Epithelial cell of proximal tubule (primary cell): Measurements from ENCODE around the gene DGCR6. TPM values are rescaled to one million over a fixed set of nuclear protein-coding genes. Genes with fewer than 3 reads are reported as not detected.
"Not testable (repeated sequence)": the region's sequence is repeated elsewhere in the genome, so short reads cannot be mapped to it uniquely, and the experiment has no call there.

Source experiments
- DNase-seq: peaks from one replicate; pipeline ENCODE4 v3.0.0-alpha.2; 2011; ENCODE audit warnings: low read depth
- H3K4me3 ChIP-seq: 2 replicates; pipeline ENCODE4 v1.5.1; 2011; ENCODE audit warnings: low read depth, mild to moderate bottlenecking, low read length
- total RNA-seq: library from RNA; depleted of rRNA; stranded (reverse); fragments of >200 nt; gene quantifications from 2 replicates; pipeline ENCODE4 v1.2.3, GENCODE V29; 2015
- TF ChIP-seq, protein P1 (sequence below): conservative IDR thresholded peaks from 2 replicates; pipeline ENCODE4 v1.5.1; 2012; ENCODE audit warnings: low read depth, mild to moderate bottlenecking, low read length

DGCR6 gene
- 1.1 and 2.8 TPM in 2 replicates for total RNA-seq

DNA sequence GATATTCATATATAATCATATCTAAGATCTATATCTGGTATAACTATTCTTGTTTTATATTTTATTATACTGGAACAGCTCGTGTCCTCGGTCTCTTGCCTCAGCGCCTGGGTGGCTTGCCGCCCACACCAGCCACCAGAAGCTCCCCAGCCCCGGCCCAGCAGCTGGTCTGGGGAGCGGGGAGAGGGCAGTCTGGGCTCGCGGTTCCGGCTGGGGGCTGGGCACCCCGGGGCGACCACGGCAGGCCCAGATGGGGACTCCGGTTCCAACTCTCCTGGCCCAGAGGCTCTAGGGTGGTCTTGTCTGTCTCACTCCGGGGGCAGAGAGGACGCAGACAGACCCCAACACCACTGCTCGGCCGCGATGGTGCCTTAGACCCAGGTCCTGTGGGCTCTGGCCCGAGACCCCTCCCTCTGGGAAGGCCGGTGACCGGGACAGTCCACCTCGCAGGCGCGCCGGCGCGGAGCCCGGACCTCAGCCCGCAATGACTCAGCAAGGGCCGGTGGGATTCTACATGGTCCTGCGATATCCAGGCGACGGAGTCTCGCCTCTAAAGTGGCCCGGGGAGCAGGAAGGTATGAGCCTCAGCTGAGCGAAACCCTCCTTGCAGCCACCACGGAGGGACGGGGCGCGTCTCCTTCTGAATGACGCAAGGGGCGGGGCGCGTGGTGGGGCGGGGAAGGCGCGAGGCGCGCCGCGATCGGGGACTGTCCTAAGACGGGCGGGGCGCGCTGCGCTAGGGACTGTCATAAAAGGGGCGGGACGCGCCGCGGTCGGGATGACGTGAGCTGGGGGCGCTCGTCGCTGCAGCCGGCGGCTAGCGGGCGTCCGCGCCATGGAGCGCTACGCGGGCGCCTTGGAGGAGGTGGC is at the start of gene DGCR6:
DGCR6 (plus strand) TSS at position 781 of the 870 bp plus-strand sequence; CDS start at position 836, 55 bp downstream.
- no peak for DNase-seq
- H3K4me3 ChIP-seq: no peak within 1 kb of the TSS
- TF ChIP-seq, protein P1, sequence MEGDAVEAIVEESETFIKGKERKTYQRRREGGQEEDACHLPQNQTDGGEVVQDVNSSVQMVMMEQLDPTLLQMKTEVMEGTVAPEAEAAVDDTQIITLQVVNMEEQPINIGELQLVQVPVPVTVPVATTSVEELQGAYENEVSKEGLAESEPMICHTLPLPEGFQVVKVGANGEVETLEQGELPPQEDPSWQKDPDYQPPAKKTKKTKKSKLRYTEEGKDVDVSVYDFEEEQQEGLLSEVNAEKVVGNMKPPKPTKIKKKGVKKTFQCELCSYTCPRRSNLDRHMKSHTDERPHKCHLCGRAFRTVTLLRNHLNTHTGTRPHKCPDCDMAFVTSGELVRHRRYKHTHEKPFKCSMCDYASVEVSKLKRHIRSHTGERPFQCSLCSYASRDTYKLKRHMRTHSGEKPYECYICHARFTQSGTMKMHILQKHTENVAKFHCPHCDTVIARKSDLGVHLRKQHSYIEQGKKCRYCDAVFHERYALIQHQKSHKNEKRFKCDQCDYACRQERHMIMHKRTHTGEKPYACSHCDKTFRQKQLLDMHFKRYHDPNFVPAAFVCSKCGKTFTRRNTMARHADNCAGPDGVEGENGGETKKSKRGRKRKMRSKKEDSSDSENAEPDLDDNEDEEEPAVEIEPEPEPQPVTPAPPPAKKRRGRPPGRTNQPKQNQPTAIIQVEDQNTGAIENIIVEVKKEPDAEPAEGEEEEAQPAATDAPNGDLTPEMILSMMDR: no peak

DNA sequence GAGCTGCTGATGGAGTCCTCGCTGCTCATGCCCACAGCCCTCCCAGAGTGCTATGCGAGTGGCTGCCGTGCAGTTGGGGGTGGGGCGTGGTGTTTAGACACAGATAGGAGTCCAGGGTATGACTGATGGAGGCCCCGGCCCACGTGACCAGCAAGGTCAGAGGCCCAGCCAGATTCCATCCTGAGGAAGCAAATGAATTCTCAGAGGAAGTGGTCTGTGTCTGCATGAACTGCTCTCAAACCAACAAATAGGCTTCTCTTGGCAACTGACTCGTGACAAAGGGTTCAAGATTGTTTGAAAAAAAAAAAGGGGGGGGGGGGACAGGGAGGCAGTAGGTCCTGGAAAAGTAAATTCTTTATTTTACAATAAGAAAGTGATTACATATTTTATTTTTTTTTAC is 46.8 kb upstream of the DGCR6 start:
- H3K4me3 ChIP-seq, DNase-seq: not testable (repeated sequence)

DNA sequence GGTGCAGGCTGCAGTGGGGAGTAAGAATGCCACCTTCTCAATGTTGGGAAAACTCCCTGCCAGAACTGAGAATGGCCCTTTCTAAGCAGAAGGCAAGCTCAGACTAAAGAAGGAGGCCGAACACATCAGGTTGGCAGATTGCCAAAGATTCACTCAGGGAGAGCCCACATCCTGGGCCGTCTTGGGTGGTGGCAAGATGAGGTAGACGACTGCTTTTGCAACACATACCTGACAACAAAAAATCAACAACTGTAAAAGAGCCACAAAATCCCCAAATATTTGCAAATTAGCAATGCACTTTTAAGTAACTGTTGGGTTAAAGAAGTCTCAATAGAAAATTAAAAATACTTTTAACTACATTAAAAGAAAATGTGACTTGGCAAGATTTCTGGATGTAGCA is 24.9 kb upstream of the DGCR6 start:
- H3K4me3 ChIP-seq, DNase-seq: not testable (repeated sequence)

DNA sequence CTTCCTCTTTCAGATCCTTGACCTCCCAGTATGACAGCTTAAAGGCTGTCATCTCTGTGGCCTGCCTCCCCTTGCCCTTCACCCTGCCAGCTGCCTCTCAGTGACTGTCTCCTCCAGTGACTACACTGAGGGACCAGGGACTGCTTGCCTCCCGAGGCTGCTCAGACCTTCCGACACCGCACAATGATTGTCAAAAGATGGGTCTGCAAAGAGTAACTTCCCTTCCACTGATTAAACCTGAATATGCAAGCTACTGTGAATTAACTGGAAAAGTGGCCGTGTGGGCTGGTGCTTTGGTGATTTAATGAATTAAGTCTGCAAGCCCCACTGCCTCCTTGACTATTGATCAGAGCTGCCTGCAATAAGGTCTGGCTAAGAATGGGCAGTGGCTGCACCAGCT is 21.7 kb upstream of the DGCR6 start:
- H3K4me3 ChIP-seq: not testable (repeated sequence)

GRCh38 chr22:18888115-18888514 is 18.0 kb upstream of the DGCR6 start:
- no peak for DNase-seq
- TF ChIP-seq, protein P1: no peak
- H3K4me3 ChIP-seq: no peak overlapping the region

More for the DNA sequence above, 21.7 kb upstream of the DGCR6 start:
- DNase-seq: not testable (repeated sequence)

- H3K4me3 ChIP-seq, DNase-seq: not testable (repeated sequence)
These were observed 15.5 kb upstream of the DGCR6 start for GRCh38 chr22:18890510-18891192.

DNA sequence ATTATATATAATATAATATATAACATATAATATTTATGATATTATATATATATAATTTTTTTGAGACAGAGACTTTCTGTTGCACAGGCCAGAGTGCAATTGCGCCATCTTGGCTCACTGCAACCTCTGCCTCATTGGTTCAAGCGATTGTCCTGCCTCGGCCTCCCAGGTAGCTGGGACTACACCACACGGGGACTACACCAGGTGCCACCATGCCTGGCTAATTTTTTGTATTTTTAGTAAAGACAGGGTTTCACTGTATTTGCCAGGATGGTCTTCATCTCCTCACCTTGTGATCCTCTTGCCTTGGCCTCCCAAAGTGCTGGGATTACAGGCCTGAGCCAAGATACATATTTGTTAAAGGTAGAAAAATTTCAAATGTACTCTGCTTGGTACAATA is 12.3 kb upstream of the DGCR6 start:
- H3K4me3 ChIP-seq, DNase-seq: not testable (repeated sequence)

DNA sequence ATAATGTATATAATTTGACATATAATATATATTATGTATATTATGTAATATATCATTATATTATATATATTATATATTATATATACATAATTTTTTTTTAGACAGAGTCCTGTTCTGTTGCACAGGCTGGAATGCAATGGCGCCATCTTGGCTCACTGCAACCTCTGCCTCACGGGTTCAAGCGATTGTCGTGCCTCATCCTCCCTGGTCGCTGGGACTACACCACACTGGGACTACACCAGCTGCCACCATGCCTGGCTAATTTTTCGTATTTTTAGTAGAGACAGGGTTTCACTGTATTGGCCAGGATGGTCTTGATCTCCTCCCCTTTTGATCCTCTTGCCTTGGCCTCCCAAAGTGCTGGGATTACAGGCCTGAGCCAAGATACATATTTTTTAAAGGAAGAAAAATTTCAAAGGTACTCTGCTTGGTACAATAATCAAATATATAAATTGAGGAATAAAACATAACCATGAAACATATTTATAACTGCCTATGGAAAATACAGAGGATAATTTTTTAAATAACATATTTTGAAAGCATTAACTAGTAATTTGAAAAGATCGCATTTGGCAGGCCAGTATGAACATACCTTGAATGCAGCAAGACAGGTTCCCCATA is 10.0 kb upstream of the DGCR6 start:
- not testable (repeated sequence) for DNase-seq, H3K4me3 ChIP-seq

DNA sequence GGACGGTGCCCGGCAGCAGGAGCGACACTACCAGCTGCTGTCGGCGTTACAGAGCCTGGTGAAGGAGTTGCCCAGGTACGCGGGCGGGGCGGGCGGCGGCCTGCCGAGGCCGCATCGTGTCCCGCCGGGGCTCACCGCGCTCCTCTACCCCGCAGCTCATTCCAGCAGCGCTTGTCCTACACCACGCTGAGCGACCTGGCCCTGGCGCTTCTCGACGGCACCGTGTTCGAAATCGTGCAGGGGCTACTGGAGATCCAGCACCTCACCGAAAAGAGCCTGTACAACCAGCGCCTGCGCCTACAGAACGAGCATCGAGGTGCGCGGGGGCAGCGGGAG is 258 bp downstream of the DGCR6 start:
- H3K4me3 ChIP-seq, DNase-seq: not testable (repeated sequence)

- DNase-seq: no peak
- TF ChIP-seq, protein P1: no peak
- no peak overlapping the region for H3K4me3 ChIP-seq
These were observed 776 bp downstream of the DGCR6 start for GRCh38 chr22:18906896-18907295.
